Suppressor macrophage treated with lipopolysaccharide for 1 hour (primary cell): ENCODE data around the gene UBE2L5.
A peak's percentile ranks its signal among the peaks of the same experiment; 100 is the strongest.
"Not testable (repeated sequence)": the region's sequence is repeated elsewhere in the genome, so short reads cannot be mapped to it uniquely, and the experiment has no call there.

Experiments
- DNase-seq, 3 donors: peaks; one replicate each; pipeline ENCODE4 v3.0.0-alpha.2; 2020 to 2022

The UBE2L5 gene

DNA sequence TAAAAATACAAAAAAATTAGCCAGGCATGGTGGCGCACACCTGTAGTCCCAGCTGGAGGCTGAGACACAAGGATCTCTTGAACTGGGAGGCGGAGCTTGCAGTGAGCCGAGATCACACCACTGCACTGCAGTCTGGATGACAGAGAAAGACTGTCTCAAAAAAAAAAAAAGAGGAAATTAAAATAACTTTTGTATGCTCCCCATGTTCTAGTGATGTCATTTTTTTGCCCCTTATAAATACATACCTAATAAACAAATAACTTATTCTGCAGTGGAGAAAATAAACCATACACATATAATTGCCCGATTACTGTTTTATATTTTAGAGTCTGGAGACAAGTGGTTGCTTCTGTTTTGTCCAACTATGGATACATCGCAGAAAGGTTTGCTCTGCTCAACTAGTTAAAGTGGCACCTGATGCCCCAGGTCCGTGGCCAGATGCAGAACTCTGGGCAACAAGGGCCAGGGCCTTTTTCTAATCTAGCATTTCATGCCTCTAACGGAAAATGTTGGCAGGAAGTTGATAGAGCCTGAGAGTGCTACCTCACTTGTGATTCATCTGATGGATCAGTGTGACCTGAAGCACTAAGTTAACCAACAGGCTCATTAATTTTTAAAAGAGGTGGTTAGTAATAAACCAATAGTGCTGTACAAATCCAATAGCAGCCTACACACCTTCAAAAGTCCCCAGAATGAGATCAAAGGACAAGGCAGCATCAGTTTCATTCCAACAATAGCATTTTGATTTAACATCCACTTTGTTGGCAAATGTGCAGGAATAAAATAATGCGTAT, 18.8 kb downstream of the UBE2L5 start:
- DNase-seq = no peak

- DNase-seq = no peak
Observed at GRCh38 chr13:30442926-30443325, 20.6 kb downstream of the UBE2L5 start.

- DNase-seq = not testable (repeated sequence)
Observed at GRCh38 chr13:30443491-30443890, 21.2 kb downstream of the UBE2L5 start.

DNA sequence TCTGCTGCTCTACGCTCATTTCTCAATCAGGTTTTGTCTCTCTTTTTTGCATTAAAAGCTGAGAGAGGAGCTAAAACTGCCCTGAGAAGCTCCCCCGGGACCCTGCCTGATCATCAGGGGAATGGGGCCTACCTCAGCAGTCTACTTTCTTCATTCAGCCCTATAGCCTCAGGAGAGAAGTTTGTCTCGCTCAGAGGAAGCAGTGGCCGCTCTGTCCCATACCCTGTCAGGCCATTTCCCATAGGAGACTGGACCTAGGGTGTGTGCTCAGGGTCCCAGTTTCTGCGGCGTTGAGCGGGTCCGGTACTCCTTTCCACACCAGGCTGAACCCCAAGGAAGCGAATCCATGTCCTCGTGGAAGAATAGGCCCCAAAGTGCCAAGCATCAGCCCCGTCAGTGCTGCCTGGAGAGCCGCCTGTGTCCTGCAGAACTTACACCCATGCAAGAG, 21.7 kb downstream of the UBE2L5 start:
- DNase-seq = no peak

- no peak for DNase-seq
Observed at GRCh38 chr13:30446126-30446500, 23.8 kb downstream of the UBE2L5 start.

GRCh38 chr13:30448441-30448840, 26.1 kb downstream of the UBE2L5 start:
- DNase-seq = no peak

GRCh38 chr13:30450066-30450465, 27.8 kb downstream of the UBE2L5 start:
- DNase-seq = no peak

GRCh38 chr13:30451476-30451875, 29.2 kb downstream of the UBE2L5 start:
- not testable (repeated sequence) for DNase-seq

DNA sequence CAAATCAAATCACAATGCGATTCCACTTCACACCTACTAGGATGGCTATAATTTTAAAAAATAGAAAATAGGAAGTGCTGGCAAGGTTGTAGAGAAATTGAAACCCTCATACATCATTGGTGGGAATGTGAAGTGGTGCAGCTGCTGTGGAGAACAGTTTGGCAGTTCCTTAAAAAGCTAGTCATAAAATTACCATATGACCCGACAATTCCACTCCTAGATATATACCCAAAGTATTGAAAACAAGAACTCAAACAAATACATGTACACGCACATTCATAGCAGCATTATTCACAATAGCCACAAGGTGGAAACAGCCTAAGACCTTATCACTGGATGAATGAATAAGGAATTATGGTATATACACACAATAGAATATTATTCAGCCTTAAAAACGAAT, 31.4 kb downstream of the UBE2L5 start:
- peak; percentile 14 to 40 (median 36) for DNase-seq

DNA sequence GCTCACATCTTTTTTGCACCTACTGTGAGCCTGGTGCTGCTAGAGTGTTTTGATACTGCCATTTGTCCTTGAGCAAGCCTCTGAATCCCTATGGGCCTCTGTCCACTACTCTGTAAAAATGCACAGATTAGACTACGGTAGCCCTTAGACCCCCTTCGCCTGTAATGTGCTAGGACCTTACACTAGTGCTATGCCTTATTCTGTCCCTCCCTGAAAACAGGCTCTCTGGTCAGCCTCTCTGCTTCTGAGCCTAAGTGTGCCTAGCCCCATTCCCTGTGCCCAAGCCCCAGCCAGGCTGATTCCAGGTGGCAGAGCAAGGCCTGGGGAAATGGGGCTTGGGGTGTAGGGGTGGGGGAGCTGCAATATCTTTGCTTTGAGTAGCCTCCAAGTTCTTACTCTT, 32.7 kb downstream of the UBE2L5 start:
- no peak for DNase-seq

DNA sequence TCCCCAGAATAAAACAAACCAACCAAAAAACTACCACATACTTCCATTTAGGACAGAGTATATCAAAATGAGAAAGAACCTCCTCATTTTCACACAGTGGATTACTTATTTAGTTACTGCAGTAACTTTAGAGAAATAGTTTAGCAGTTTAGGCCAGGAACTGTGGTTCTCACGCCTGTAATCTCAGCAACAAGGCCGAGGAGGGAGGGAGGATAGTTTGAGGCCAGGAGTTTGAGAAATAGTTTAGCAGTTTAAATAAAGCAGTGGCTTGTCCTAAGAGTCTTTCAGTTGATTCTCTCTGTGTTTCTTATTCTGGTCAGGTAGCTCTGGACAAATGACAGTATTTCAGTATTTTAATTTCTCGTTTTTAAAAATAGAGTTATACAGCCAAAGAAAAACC, 34.0 kb downstream of the UBE2L5 start:
- DNase-seq = no peak

GRCh38 chr13:30457306-30457891, 35.1 kb downstream of the UBE2L5 start:
- DNase-seq = peak in 2 of 3 donors; percentile 6 to 29

- peak; percentile 21 to 59 (median 50) for DNase-seq
Observed at GRCh38 chr13:30461279-30462066, 39.2 kb downstream of the UBE2L5 start.

- peak; percentile 49 to 62 (median 59) for DNase-seq
Observed at GRCh38 chr13:30463787-30464495, 41.6 kb downstream of the UBE2L5 start.

DNA sequence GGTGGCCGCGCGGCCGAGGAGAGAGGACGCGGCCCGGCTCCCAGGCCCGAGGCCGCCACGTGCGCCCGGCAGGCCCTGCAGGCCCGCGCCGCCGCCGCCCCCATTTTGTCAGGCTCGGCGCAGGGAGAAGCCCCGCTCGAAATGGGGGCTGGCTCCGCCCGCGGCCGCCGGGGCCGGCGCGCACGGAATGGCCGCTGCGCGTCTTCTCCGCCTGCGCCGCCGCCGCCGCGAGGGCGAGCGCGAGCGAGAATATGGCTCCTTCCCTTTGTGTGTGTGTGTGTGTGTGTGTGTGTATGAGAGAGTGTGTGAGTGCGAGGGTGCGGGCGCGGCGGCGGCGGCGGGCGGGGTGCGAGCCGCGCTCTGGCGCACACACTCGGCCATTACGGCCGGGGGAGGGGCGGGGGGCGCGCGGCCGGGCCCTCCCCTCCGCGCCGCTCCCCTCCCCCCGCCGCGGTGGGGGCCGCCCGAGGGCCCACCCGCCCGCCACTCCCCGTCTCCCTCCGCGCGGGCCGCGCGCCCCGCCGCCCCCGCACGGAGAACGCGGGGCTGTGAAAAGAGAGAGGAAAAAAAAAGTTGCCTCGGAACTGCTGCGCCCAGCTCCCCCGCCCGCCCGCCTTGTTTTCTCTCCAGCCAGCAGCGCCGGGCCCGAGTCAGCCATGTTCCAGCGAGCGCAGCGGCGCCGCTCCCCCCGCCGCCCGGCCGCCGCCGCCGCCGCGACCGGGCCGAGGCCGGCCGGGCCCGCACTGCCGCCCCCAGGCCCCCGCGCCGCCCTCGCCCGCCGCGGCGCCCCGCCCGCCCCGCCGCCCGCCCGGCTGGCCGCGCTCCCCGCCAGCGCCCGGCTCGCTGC, 42.4 kb downstream of the UBE2L5 start:
- DNase-seq = peak; percentile 77 to 90 (median 83)

GRCh38 chr13:30465343-30465592, 43.0 kb downstream of the UBE2L5 start:
- DNase-seq = no peak

- peak; percentile 97 to 99 (median 98) for DNase-seq
Observed at GRCh38 chr13:30465593-30466357, 43.5 kb downstream of the UBE2L5 start, which contains the start of gene HMGB1. TSS of gene HMGB1 (minus strand) at chr13:30465936. CDS start at chr13:30463680, 2,256 bp downstream.

GRCh38 chr13:30466358-30466714, 44.0 kb downstream of the UBE2L5 start:
- DNase-seq = no peak

DNA sequence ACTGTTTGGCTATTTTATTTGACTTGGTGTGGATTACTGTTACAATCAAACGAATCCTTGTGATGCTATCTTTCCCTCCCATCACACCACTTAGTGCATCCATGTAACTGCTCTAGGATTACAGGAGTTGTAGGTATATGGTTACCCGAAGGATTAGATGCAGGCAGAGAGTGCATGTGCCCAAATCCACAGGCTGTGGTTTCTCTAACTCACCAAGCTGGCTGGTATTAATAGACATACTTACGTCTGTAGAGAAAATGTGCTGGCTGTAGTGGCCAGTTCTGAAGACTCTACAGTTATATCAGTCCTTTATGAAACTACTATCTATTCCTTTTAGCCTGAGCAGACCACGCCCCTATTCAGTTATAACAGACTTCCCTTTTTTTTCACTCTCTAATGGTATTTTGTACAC, 44.6 kb downstream of the UBE2L5 start:
- DNase-seq = peak; percentile 46 to 56 (median 56)

GRCh38 chr13:30473675-30474074, 51.4 kb downstream of the UBE2L5 start:
- DNase-seq = no peak
